ENCODE data around the gene FALEC. TPM values are rescaled to one million over a fixed set of nuclear protein-coding genes. Genes with fewer than 3 reads are reported as not detected.

The FALEC gene
- total and polyA plus RNA-seq, 8 donors, result 0.50 to 1.9 (median 1.2) TPM; not detected in 2

DNA sequence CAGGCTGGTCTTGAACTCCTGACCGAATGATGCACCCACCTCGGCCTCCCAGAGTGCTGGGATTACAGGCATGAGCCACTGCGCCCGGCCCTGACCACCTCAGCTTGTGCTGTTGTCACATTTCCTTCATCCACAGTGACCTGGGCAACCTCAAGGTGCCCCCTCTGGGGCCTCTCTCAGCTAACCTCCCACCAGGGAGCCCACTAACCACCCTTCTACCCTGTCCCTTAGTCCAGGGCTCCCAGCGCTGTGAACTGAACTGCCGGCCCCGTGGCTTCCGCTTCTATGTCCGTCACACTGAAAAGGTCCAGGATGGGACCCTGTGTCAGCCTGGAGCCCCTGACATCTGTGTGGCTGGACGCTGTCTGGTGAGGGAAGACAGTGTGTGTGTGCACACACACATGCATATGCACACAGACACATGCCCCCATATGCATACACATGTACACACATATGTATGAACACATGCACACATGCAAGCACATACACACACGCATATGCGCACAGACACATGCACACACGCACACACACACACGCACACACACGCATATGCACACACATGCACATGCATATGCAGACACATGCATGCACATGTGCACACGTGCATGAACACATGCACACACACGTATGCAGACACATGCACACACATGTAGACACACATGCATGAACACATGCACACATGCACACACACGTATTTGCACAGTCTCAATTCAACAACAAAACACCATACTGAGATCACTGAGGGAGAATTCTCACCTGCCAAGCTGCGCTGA lies 39.8 kb downstream of the FALEC start:
- Histone ChIP-seq H3K36me3 (peaks cover 0 to 61% of the 10 kb centered on the region in 2 donors), H3K27me3 (no peaks in the 10 kb centered on the region), H3K27ac (no peak overlapping the region), H3K4me3 (no peak overlapping the region), H3K9me3 (no peaks in the 10 kb centered on the region), H3K4me1 (peaks cover 35 to 68% of the 10 kb centered on the region in 2 donors)
- TF ChIP-seq, protein P1, sequence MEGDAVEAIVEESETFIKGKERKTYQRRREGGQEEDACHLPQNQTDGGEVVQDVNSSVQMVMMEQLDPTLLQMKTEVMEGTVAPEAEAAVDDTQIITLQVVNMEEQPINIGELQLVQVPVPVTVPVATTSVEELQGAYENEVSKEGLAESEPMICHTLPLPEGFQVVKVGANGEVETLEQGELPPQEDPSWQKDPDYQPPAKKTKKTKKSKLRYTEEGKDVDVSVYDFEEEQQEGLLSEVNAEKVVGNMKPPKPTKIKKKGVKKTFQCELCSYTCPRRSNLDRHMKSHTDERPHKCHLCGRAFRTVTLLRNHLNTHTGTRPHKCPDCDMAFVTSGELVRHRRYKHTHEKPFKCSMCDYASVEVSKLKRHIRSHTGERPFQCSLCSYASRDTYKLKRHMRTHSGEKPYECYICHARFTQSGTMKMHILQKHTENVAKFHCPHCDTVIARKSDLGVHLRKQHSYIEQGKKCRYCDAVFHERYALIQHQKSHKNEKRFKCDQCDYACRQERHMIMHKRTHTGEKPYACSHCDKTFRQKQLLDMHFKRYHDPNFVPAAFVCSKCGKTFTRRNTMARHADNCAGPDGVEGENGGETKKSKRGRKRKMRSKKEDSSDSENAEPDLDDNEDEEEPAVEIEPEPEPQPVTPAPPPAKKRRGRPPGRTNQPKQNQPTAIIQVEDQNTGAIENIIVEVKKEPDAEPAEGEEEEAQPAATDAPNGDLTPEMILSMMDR (IDR thresholded peaks at IDR 0.05), result no peak
- ATAC-seq (no peak), DNase-seq (no peak)
- intact Hi-C loops (cut with DNase I), result no loop called here

DNA sequence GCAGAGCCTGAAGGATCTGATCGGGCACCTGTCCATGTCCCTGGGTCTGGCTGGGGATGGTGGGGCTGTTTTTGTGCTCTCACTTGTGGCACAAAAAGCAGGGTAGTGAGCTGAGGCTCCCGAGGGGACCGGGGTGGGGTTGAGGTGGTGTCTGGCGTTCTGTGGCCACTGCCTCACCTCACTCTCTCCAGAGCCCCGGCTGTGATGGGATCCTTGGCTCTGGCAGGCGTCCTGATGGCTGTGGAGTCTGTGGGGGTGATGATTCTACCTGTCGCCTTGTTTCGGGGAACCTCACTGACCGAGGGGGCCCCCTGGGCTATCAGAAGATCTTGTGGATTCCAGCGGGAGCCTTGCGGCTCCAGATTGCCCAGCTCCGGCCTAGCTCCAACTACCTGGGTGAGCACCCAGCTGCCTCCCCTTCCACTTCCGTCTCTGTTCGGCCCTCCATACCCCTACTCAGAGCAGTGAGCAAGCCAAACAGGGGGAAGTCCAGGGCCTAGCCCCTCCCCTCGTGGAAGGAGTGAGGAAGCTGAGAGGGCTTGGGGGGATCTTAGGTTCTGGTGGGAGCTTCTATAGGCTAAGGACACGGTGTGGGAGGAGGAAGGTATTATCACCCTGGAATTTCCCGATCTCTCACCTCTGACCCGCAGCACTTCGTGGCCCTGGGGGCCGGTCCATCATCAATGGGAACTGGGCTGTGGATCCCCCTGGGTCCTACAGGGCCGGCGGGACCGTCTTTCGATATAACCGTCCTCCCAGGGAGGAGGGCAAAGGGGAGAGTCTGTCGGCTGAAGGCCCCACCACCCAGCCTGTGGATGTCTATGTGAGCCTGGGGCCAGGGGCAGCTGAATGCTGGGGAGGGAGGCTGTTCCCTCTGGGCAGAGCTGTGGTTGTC lies 40.7 kb downstream of the FALEC start:
- Histone ChIP-seq H3K27ac (no peak overlapping the region), H3K36me3 (peaks cover 0 to 61% of the 10 kb centered on the region in 2 donors), H3K9me3 (no peaks in the 10 kb centered on the region), H3K27me3 (no peaks in the 10 kb centered on the region), H3K4me3 (no peak overlapping the region), H3K4me1 (peaks cover 32 to 67% of the 10 kb centered on the region in 2 donors)
- intact Hi-C loops (cut with DNase I), result no loop called here
- no peak for ATAC-seq
- TF ChIP-seq, protein P1 (IDR thresholded peaks at IDR 0.05), result no peak
- no peak for DNase-seq

DNA sequence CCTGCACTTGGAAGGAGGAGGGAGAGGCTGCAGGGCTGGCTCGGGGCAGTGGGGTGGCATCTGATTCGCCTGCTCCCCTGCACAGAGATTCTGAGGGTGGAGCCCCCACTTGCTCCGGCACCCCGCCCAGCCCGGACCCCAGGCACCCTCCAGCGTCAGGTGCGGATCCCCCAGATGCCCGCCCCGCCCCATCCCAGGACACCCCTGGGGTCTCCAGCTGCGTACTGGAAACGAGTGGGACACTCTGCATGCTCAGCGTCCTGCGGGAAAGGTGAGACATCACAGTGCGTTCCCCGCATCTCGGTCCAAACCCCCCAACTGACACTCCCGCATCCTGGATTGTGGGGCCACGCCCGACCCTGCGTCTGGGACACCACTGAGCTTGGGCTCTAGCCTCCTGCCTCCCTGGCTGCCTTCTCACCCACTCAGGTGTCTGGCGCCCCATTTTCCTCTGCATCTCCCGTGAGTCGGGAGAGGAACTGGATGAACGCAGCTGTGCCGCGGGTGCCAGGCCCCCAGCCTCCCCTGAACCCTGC lies 41.6 kb downstream of the FALEC start:
- Histone ChIP-seq H3K4me3 (no peak overlapping the region), H3K36me3 (peaks cover 0 to 61% of the 10 kb centered on the region in 2 donors), H3K27ac (no peak overlapping the region), H3K27me3 (no peaks in the 10 kb centered on the region), H3K4me1 (peaks cover 29 to 59% of the 10 kb centered on the region in 2 donors), H3K9me3 (no peaks in the 10 kb centered on the region)
- TF ChIP-seq, protein P1 (IDR thresholded peaks at IDR 0.05), result no peak
- intact Hi-C loops (cut with DNase I), result no loop called here
- DNase-seq, result no peak
- no peak for ATAC-seq

- Histone ChIP-seq H3K4me1 (peaks cover 29 to 59% of the 10 kb centered on the region in 2 donors), H3K9me3 (no peaks in the 10 kb centered on the region), H3K27ac (no peak overlapping the region), H3K4me3 (peak overlapping the region in 1 of 2 donors; percentile 25), H3K36me3 (peaks cover 0 to 61% of the 10 kb centered on the region in 2 donors), H3K27me3 (no peaks in the 10 kb centered on the region)
- intact Hi-C loops (cut with DNase I), result no loop called here
- TF ChIP-seq, protein P1 (IDR thresholded peaks at IDR 0.05), result no peak
- no peak for ATAC-seq
- no peak for DNase-seq
These were observed 42.3 kb downstream of the FALEC start for GRCh38 chr1:150557813-150558212.
